HG03571 (cell line): ENCODE data around the gene COQ2.

Experiments
- ATAC-seq: cut with Tn5 transposase; IDR thresholded peaks from one replicate; pipeline ENCODE4 v1.9.1; 2021; ENCODE audit not compliant: unreplicated experiment

COQ2 gene

GRCh38 chr4:83219344-83220331, 65.0 kb downstream of the COQ2 start:
- ATAC-seq: no peak

GRCh38 chr4:83217721-83218522, 66.7 kb downstream of the COQ2 start:
- ATAC-seq: peak; percentile 77

DNA sequence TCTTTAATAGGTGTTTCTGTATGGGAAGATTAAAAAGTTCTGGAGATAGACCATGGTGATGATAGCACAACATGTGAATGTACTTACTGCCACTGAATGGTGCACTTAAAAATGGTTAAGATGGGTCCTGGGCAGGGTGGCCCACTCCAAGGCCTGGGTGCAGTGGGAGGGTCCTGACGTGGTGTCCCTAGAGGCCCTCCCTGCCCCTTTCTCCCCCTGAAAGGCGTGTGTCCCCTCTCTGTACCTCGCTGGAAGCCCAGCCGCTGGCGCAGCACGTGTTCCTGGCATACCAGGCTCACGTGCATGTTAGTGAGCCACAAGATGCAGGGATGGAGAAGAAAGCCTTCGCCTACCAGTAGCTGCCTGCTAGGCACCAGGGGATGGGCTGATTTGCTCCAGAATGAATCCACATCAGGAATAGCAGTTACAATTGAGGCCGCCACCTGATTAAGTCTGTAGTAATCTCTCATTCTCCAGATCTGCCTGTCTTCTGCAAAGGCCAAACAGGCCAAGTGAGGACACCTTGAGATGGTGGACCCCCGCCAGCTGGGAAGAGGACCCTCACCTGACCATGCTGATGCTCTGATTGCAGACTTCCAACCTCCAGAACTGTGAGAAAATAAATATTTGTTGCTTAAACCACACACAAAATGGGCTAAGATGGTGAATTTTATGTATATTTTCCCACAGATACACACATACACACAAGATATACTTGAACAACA, 67.5 kb downstream of the COQ2 start:
- no peak for ATAC-seq

DNA sequence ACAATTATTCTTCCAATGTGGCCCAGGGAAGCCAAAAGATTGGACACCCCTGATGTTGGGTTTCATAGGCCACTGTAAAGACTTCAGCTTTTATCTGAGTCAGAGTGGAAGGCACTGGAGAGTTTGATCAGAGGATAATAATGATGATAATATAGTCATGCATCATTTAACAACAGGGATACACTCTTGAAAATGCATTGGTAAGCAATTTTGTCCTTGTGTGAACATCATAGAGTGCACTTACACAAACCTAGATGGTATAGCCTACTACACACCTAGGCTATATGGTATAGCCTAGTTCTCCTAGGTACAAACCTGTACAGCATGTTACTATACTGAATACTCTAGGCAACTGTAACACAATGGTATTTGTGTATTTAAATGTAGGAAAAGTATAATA, 70.5 kb downstream of the COQ2 start:
- no peak for ATAC-seq
